Epithelial cell of alveolus of lung (primary cell): ENCODE results near the gene DNAJC1. TPM values are rescaled to one million over a fixed set of nuclear protein-coding genes. Genes with fewer than 3 reads are reported as not detected.

Experiments
- total RNA-seq: library from RNA; depleted of rRNA; stranded (reverse); fragments of >200 nt; gene quantifications from 2 replicates; pipeline ENCODE4 v1.2.1, GENCODE V29; 2015

DNAJC1 gene
- total RNA-seq: 60.7 and 85.3 TPM in 2 replicates

DNA sequence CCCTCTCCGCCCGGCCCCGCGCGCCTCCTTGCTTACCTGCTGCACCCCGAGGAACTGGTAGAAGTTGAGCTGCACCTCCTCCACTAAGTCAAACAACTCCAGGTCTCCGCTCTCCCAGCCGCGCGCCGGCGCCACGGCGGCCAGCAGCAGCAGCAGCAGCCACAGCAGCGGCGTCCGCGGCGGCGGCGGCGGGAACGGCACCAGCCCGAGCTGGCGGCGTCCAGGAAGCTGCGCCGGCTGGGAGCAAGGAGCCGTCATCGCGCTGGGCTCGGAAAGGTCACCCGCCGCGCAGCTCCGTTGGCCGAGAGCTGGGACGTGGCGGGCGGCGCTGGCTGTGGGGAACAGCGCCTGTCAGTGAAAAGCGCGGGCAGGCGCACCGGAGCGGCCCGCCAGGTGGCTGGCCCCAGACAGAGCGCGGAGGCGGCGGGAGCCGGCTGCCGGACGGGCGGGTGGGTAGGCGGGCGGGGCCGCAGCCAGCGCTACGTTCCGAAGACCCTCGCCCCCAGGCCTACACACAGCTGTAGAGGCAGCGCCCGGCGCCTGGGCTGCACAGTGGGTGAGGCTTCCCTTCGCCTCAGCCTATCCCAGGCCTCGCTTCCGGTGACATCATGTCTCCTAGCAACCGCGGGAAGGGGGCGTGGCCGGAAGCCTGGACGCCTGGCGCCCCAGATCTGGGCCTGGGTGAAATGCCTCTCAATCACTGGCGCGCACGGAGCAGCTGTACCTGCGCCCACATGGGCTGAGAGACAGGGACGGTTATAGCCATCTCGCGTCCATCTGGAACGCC is at the start of gene DNAJC1:
Gene DNAJC1 (minus strand): TSS at position 554 of the 787 bp plus-strand sequence. CDS start 296 bp downstream, at position 258.

Other genes starting within 250 kb of the DNAJC1 start
- gene EBLN1, start 214.3 kb upstream of the DNAJC1 start, total RNA-seq: not detected in 2 replicates